Smooth muscle cell (in vitro differentiated cells): ENCODE results near the gene OLFM2. TPM values are rescaled to one million over a fixed set of nuclear protein-coding genes. Genes with fewer than 3 reads are reported as not detected.

Experiments used
- DNase-seq: peaks from one replicate; lab custom pipeline; 2025; ENCODE audit not compliant: unreplicated experiment; lab: John Stamatoyannopoulos, UW
- H2AFZ ChIP-seq: fragments of 200-600 bp; sonication (generic); 2 replicates; pipeline ENCODE4 v1.6.0; 2016; ENCODE audit warnings: antibody characterized with exemption, low read depth, mild to moderate bottlenecking
- H3F3A ChIP-seq: fragments of 200-600 bp; sonication (generic); 2 replicates; pipeline ENCODE4 v1.6.0; 2017; ENCODE audit warnings: antibody characterized with exemption, low read depth
- H3K27ac ChIP-seq: fragments of 200-600 bp; sonication (generic); 2 replicates; pipeline ENCODE4 v1.5.1; 2016; ENCODE audit warnings: low read depth, mild to moderate bottlenecking
- H3K27me3 ChIP-seq: fragments of 200-600 bp; sonication (generic); 2 replicates; pipeline ENCODE4 v1.6.1; 2016; ENCODE audit warnings: low read depth, mild to moderate bottlenecking
- H3K36me3 ChIP-seq: fragments of 200-600 bp; sonication (generic); 2 replicates; pipeline ENCODE4 v1.5.1; 2016; ENCODE audit warnings: low read depth
- H3K4me1 ChIP-seq: fragments of 200-600 bp; sonication (generic); 2 replicates; pipeline ENCODE4 v1.5.1; 2016; ENCODE audit warnings: low read depth
- H3K4me2 ChIP-seq: fragments of 200-600 bp; sonication (generic); 2 replicates; pipeline ENCODE4 v1.6.0; 2016; ENCODE audit warnings: mild to moderate bottlenecking
- H3K4me3 ChIP-seq: fragments of 200-600 bp; sonication (generic); 2 replicates; pipeline ENCODE4 v1.5.1; 2016; ENCODE audit warnings: mild to moderate bottlenecking
- H3K79me2 ChIP-seq: fragments of 200-600 bp; sonication (generic); 2 replicates; pipeline ENCODE4 v1.6.0; 2016; ENCODE audit warnings: low read depth, mild to moderate bottlenecking
- H3K9ac ChIP-seq: fragments of 200-600 bp; sonication (generic); 2 replicates; pipeline ENCODE4 v1.6.0; 2016; ENCODE audit warnings: low read depth
- H3K9me3 ChIP-seq: fragments of 200-600 bp; sonication (generic); replicated peaks from 2 replicates; pipeline ENCODE4 v1.5.1; 2016; ENCODE audit warnings: low read depth
- H4K20me1 ChIP-seq: fragments of 200-600 bp; sonication (generic); 2 replicates; pipeline ENCODE4 v1.6.0; 2016; ENCODE audit warnings: low read depth
- CTCF ChIP-seq: fragments of 200-600 bp; sonication (generic); IDR thresholded peaks from 2 replicates; pipeline ENCODE4 v1.5.1; 2017; ENCODE audit warnings: borderline replicate concordance, mild to moderate bottlenecking, antibody characterized with exemption; ENCODE audit not compliant: insufficient read depth, poor library complexity, severe bottlenecking
- WGBS: methylation state at CpG from one replicate; pipeline ENCODE4 v1.1.7; 2016; ENCODE audit warnings: low lambda C conversion rate; 5-methylcytosine and 5-hydroxymethylcytosine counted together
- polyA plus RNA-seq: library from polyadenylated mRNA; unstranded; fragments of >200 nt; fragmentation: Nextera tagmentation; extraction: Ambion mirVana; gene quantifications from 2 replicates; pipeline ENCODE4 v1.2.1, GENCODE V29; 2016
- total RNA-seq: library from RNA; depleted of rRNA; stranded (reverse); fragments of >200 nt; gene quantifications from 2 replicates; pipeline ENCODE4 v1.2.3, GENCODE V29; 2014

Gene OLFM2
- total and polyA plus RNA-seq, 2 experiments from 2014 or later, result 63.1 to 119 TPM

GRCh38 chr19:9885077-9885552, 51.2 kb downstream of the OLFM2 start:
- Histone ChIP-seq H3K27me3 (no peaks in the 10 kb centered on the region), H3K4me1 (no peaks in the 10 kb centered on the region), H3F3A (no peaks in the 10 kb centered on the region), H3K36me3 (no peaks in the 10 kb centered on the region), H3K9me3 (no peaks in the 10 kb centered on the region), H2AFZ (no peak overlapping the region), H3K79me2 (no peaks in the 10 kb centered on the region), H3K9ac (no peak overlapping the region), H3K27ac (no peak overlapping the region), H4K20me1 (peaks cover 7% of the 10 kb centered on the region), H3K4me3 (no peak overlapping the region), H3K4me2 (no peak overlapping the region)
- peak; percentile 3 for TF ChIP-seq CTCF
- no peak for DNase-seq
- 75% methylated on average over 8 of the region's 8 CpGs for WGBS

DNA sequence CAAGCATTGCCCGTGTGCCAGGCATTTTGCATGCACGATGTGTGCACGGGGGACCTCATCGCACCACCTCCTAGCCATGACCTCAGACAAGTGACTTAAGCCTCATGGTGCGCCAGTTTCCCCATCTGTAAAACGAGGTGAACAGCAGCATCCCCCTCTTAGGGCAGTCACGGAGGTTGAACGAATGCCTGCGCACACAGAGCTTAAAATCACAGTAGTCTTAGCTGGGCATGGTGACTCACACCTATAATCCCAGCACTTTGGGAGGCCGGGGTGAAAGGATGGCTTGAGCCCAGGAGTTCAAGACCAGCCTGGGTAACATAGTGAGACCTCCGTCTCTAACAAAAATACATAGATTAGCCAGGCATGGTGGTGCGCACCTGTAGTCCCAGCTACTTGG, 52.6 kb downstream of the OLFM2 start:
- 85% methylated on average over 12 of the region's 12 CpGs for WGBS
- Histone ChIP-seq H3K27ac (no peak overlapping the region), H3F3A (no peaks in the 10 kb centered on the region), H3K36me3 (no peaks in the 10 kb centered on the region), H3K79me2 (no peaks in the 10 kb centered on the region), H3K4me2 (no peak overlapping the region), H3K9ac (no peak overlapping the region), H3K27me3 (no peaks in the 10 kb centered on the region), H2AFZ (no peak overlapping the region), H4K20me1 (peaks cover 9% of the 10 kb centered on the region), H3K4me1 (no peaks in the 10 kb centered on the region), H3K9me3 (no peaks in the 10 kb centered on the region), H3K4me3 (no peak overlapping the region)
- no peak for TF ChIP-seq CTCF
- no peak for DNase-seq

- no peak for DNase-seq
- Histone ChIP-seq H4K20me1 (peaks cover 9% of the 10 kb centered on the region), H3K4me2 (no peak overlapping the region), H3F3A (no peaks in the 10 kb centered on the region), H3K27ac (no peak overlapping the region), H3K36me3 (no peaks in the 10 kb centered on the region), H3K4me3 (no peak overlapping the region), H2AFZ (no peak overlapping the region), H3K9ac (no peak overlapping the region), H3K27me3 (no peaks in the 10 kb centered on the region), H3K9me3 (no peaks in the 10 kb centered on the region), H3K79me2 (no peaks in the 10 kb centered on the region), H3K4me1 (no peaks in the 10 kb centered on the region)
- no peak for TF ChIP-seq CTCF
- 87% methylated on average over 10 of the region's 10 CpGs for WGBS
Observed at GRCh38 chr19:9883231-9883758, 53.0 kb downstream of the OLFM2 start.

DNA sequence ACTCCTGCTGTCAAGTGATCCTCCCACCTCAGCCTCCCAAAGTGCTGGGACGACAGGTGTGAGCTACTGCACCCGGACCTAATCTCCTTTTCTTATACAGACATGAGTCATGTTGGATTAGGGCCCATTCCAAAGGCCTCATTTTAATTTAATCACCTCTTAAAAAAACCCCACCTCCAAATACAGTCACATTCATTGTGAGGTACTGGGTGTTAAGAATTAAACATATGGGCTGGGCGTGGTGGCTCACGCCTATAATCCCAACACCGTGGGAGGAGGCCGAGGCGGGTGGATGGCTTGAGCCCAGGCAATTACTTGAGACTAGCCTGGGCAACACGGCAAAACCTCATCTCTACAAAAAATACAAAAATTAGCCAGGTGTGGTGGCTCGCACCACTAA, 54.6 kb downstream of the OLFM2 start:
- no peaks in the 10 kb centered on the region for H3F3A ChIP-seq
- H3K9ac ChIP-seq, result no peak overlapping the region
- H4K20me1 ChIP-seq, result peaks cover 9% of the 10 kb centered on the region
- no peaks in the 10 kb centered on the region for H3K79me2 ChIP-seq
- H3K27me3 ChIP-seq, result no peaks in the 10 kb centered on the region
- no peaks in the 10 kb centered on the region for H3K9me3 ChIP-seq
- no peak overlapping the region for H3K27ac ChIP-seq
- WGBS, result 86% methylated on average over 9 of the region's 9 CpGs
- no peak overlapping the region for H3K4me2 ChIP-seq
- H2AFZ ChIP-seq, result no peak overlapping the region
- H3K36me3 ChIP-seq, result no peaks in the 10 kb centered on the region
- no peak for DNase-seq
- TF ChIP-seq CTCF, result no peak
- no peak overlapping the region for H3K4me3 ChIP-seq
- no peaks in the 10 kb centered on the region for H3K4me1 ChIP-seq
